Fibroblast of lung (primary cell): ENCODE data around the gene COPE.

Experiments used
- CTCF ChIP-seq, 2 donors: IDR thresholded peaks in 1 of 2; conservative IDR thresholded peaks in 1 of 2; 1 replicate in 1 of 2; 2 replicates in 1 of 2; pipeline ENCODE4 v1.5.1; 2011 to 2012; ENCODE audit warnings: low read length in 2 of 2, control low read depth in 1 of 2, inconsistent platforms in 1 of 2, low read depth in 1 of 2, mild to moderate bottlenecking in 1 of 2
- EZH2 ChIP-seq: IDR thresholded peaks from 2 replicates; pipeline ENCODE4 v1.5.1; 2012; ENCODE audit warnings: low read length, control low read depth, mild to moderate bottlenecking; ENCODE audit errors: missing control alignments

GRCh38 chr19:18910801-18911436 is 8.3 kb downstream of the COPE start:
- TF ChIP-seq CTCF (conservative IDR thresholded peaks at IDR 0.05 in 1 of 2, IDR thresholded peaks at IDR 0.05 in 1 of 2; ENCODE audit: low read depth in 1 of 2, low read length in 2 of 2): no peak
- TF ChIP-seq EZH2: no peak
